GM18505 (cell line): ENCODE data around the gene SPRYD7.

Source experiments
- ATAC-seq: cut with Tn5 transposase; IDR thresholded peaks from one replicate; pipeline ENCODE4 v1.9.1; 2021; ENCODE audit not compliant: unreplicated experiment
- POLR2A ChIP-seq: IDR thresholded peaks from 4 replicates; pipeline ENCODE4 v1.6.1; 2011; ENCODE audit warnings: borderline replicate concordance; ENCODE audit not compliant: insufficient read depth, insufficient read length; ENCODE audit errors: extremely low read depth

Gene SPRYD7

GRCh38 chr13:49908637-49909036, 27.5 kb downstream of the SPRYD7 start:
- TF ChIP-seq POLR2A, result no peak
- ATAC-seq, result no peak

- ATAC-seq, result no peak
- TF ChIP-seq POLR2A, result no peak
Observed at GRCh38 chr13:49904729-49905456, 31.2 kb downstream of the SPRYD7 start.

- TF ChIP-seq POLR2A, result no peak
Observed at GRCh38 chr13:49898792-49899191, 37.3 kb downstream of the SPRYD7 start.

GRCh38 chr13:49897713-49898112, 38.4 kb downstream of the SPRYD7 start:
- TF ChIP-seq POLR2A, result no peak
- no peak for ATAC-seq

More at GRCh38 chr13:49898792-49899191, 37.3 kb downstream of the SPRYD7 start:
- ATAC-seq, result no peak

GRCh38 chr13:49895826-49896225, 40.3 kb downstream of the SPRYD7 start:
- ATAC-seq, result no peak
- no peak for TF ChIP-seq POLR2A

GRCh38 chr13:49893591-49893990, 42.5 kb downstream of the SPRYD7 start:
- no peak for ATAC-seq
- TF ChIP-seq POLR2A, result no peak

GRCh38 chr13:49890376-49890775, 45.8 kb downstream of the SPRYD7 start:
- no peak for TF ChIP-seq POLR2A
- no peak for ATAC-seq

GRCh38 chr13:49878682-49879081, 57.5 kb downstream of the SPRYD7 start:
- TF ChIP-seq POLR2A, result no peak
- ATAC-seq, result no peak

- no peak for ATAC-seq
- no peak for TF ChIP-seq POLR2A
Observed at GRCh38 chr13:49877629-49878218, 58.4 kb downstream of the SPRYD7 start.

GRCh38 chr13:49874430-49874829, 61.7 kb downstream of the SPRYD7 start:
- no peak for TF ChIP-seq POLR2A
- ATAC-seq, result no peak

- ATAC-seq, result no peak
- no peak for TF ChIP-seq POLR2A
Observed at GRCh38 chr13:49869519-49869918, 66.6 kb downstream of the SPRYD7 start.

GRCh38 chr13:49867834-49868233, 68.3 kb downstream of the SPRYD7 start:
- ATAC-seq, result no peak
- TF ChIP-seq POLR2A, result no peak

GRCh38 chr13:49865218-49865617, 70.9 kb downstream of the SPRYD7 start:
- no peak for ATAC-seq
- TF ChIP-seq POLR2A, result no peak

GRCh38 chr13:49864509-49864908, 71.6 kb downstream of the SPRYD7 start:
- no peak for TF ChIP-seq POLR2A
- ATAC-seq, result no peak
